GM12875 (cell line): ENCODE results near the gene GIMD1.

Experiments used
- H3K4me3 ChIP-seq: one replicate; pipeline ENCODE4 v1.5.1; 2011; ENCODE audit warnings: low read depth, low read length, control low read depth
- CTCF ChIP-seq: IDR thresholded peaks from 2 replicates; pipeline ENCODE4 v1.5.1; 2011; ENCODE audit warnings: low read depth, mild to moderate bottlenecking, control low read depth, inconsistent platforms, low read length, moderate library complexity, borderline replicate concordance; ENCODE audit not compliant: insufficient read depth

GIMD1 gene

GRCh38 chr4:106384878-106385277, 16.3 kb upstream of the GIMD1 start:
- no peak for TF ChIP-seq CTCF
- no peak overlapping the region for H3K4me3 ChIP-seq

GRCh38 chr4:106380179-106380578, 11.6 kb upstream of the GIMD1 start:
- no peak for TF ChIP-seq CTCF
- no peak overlapping the region for H3K4me3 ChIP-seq

- H3K4me3 ChIP-seq, result no peak overlapping the region
- no peak for TF ChIP-seq CTCF
Measured at GRCh38 chr4:106373026-106373425, 4.4 kb upstream of the GIMD1 start.

- H3K4me3 ChIP-seq, result no peak overlapping the region
- TF ChIP-seq CTCF, result no peak
Measured at GRCh38 chr4:106371161-106371560, 2.6 kb upstream of the GIMD1 start.

GRCh38 chr4:106370214-106370613, 1.6 kb upstream of the GIMD1 start:
- no peak overlapping the region for H3K4me3 ChIP-seq
- TF ChIP-seq CTCF, result no peak

GRCh38 chr4:106369456-106370060, 980 bp upstream of the GIMD1 start:
- peak; percentile 46; the same call in 1 of the 2 replicates for TF ChIP-seq CTCF
- no peak overlapping the region for H3K4me3 ChIP-seq

GRCh38 chr4:106367072-106367471, 1.5 kb downstream of the GIMD1 start:
- TF ChIP-seq CTCF, result no peak
- H3K4me3 ChIP-seq, result no peak overlapping the region
